ENCODE data around the gene THRB.

DNA sequence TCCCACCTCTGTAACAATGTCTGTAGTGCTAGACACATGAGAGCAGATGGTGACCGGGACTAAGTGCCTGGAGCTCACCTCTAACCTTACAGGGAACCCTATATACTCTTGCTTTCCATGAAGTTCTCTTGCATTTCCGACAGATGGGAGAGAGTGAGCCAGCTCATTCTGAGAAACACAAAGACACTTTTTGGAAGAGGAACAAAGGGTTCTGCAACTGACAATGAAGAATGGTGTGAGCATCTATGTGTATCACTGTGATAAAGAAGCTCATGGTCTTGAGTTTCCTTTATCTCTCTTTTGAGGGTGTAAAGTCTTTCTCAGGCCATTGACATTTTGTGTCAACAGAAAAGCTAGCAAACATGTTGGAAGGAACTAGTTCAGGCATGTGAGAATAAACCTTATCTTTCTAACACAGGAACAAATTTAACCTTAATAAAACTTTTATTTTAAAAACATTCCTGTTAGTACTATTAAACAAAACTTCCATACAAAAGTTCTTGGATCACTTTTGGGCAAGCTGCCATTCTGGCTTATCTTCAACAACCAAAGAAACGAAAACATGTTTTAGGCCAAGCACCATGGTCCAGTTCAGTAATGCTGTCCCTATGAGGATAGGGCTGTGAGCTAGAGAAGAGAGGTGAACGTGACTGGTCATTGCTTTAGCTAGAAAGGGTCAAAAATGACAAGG is 142.7 kb downstream of the THRB start:
- TF ChIP-seq, protein P1, sequence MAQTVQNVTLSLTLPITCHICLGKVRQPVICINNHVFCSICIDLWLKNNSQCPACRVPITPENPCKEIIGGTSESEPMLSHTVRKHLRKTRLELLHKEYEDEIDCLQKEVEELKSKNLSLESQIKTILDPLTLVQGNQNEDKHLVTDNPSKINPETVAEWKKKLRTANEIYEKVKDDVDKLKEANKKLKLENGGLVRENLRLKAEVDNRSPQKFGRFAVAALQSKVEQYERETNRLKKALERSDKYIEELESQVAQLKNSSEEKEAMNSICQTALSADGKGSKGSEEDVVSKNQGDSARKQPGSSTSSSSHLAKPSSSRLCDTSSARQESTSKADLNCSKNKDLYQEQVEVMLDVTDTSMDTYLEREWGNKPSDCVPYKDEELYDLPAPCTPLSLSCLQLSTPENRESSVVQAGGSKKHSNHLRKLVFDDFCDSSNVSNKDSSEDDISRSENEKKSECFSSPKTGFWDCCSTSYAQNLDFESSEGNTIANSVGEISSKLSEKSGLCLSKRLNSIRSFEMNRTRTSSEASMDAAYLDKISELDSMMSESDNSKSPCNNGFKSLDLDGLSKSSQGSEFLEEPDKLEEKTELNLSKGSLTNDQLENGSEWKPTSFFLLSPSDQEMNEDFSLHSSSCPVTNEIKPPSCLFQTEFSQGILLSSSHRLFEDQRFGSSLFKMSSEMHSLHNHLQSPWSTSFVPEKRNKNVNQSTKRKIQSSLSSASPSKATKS (CRISPR knock-in tag; IDR thresholded peaks at IDR 0.05) = no peak
- TF ChIP-seq TARDBP (IDR thresholded peaks at IDR 0.05) (no peak), ATF7 (IDR thresholded peaks at IDR 0.05) (peak; percentile 56; the same call in 1 of the 2 replicates), KLF10 (CRISPR knock-in tag; IDR thresholded peaks at IDR 0.05) (no peak), CHD2 (IDR thresholded peaks at IDR 0.05; ENCODE audit: low read depth, low read length) (no peak), POLR2A (conservative IDR thresholded peaks at IDR 0.05) (no peak), CHD4 (IDR thresholded peaks at IDR 0.05; ENCODE audit: insufficient read depth, insufficient replicate concordance, low read depth, low read length, poor library complexity, severe bottlenecking) (no peak), CEBPB (tag; IDR thresholded peaks at IDR 0.05) (peak; percentile 20; the same call in 1 of the 2 replicates)
- TF ChIP-seq, protein P2, sequence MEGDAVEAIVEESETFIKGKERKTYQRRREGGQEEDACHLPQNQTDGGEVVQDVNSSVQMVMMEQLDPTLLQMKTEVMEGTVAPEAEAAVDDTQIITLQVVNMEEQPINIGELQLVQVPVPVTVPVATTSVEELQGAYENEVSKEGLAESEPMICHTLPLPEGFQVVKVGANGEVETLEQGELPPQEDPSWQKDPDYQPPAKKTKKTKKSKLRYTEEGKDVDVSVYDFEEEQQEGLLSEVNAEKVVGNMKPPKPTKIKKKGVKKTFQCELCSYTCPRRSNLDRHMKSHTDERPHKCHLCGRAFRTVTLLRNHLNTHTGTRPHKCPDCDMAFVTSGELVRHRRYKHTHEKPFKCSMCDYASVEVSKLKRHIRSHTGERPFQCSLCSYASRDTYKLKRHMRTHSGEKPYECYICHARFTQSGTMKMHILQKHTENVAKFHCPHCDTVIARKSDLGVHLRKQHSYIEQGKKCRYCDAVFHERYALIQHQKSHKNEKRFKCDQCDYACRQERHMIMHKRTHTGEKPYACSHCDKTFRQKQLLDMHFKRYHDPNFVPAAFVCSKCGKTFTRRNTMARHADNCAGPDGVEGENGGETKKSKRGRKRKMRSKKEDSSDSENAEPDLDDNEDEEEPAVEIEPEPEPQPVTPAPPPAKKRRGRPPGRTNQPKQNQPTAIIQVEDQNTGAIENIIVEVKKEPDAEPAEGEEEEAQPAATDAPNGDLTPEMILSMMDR (IDR thresholded peaks at IDR 0.05 in 2 of 3, conservative IDR thresholded peaks at IDR 0.05 in 1 of 3; ENCODE audit: insufficient read depth in 2 of 3, low read depth in 1 of 3, low read length in 3 of 3) = no peak

All from K562 (cell line).